Measurements from ENCODE around the gene CCDC18.

- TF ChIP-seq EZH2phosphoT487 (IDR thresholded peaks at IDR 0.05; ENCODE audit: unreplicated experiment) (no peak), CTCF (conservative IDR thresholded peaks at IDR 0.05; ENCODE audit: low read depth in 2 of 2) (no peak), EZH2 (IDR thresholded peaks at IDR 0.05; ENCODE audit: low read depth, unreplicated experiment) (no peak), POLR2AphosphoS5 (IDR thresholded peaks at IDR 0.05; ENCODE audit: low read depth) (no peak), ZNF331 (CRISPR knock-in tag; IDR thresholded peaks at IDR 0.05; ENCODE audit: low read depth) (no peak), JUNB (IDR thresholded peaks at IDR 0.05; ENCODE audit: unreplicated experiment) (no peak), CREB1 (CRISPR knock-in tag; IDR thresholded peaks at IDR 0.05; ENCODE audit: low read depth) (no peak), ZNF462 (CRISPR knock-in tag; IDR thresholded peaks at IDR 0.05) (no peak), REST (IDR thresholded peaks at IDR 0.05; ENCODE audit: unreplicated experiment) (no peak), ETS1 (IDR thresholded peaks at IDR 0.05) (no peak), STAT1 (IDR thresholded peaks at IDR 0.05; ENCODE audit: unreplicated experiment) (no peak), ZNF114 (CRISPR knock-in tag; IDR thresholded peaks at IDR 0.05) (no peak)
Observed at GRCh38 chr1:93148001-93148400, 32.5 kb upstream of the CCDC18 start.
